NCI-H2227 (cell line): Measurements from ENCODE around the gene PRKCZ.

ENCODE experiments used
- DNase-seq: peaks from one replicate; lab custom pipeline; 2025; ENCODE audit not compliant: unreplicated experiment; lab: John Stamatoyannopoulos, UW

The PRKCZ gene

GRCh38 chr1:2190491-2190976, 140.3 kb downstream of the PRKCZ start:
- DNase-seq: no peak

GRCh38 chr1:2192031-2192995, 142.1 kb downstream of the PRKCZ start:
- DNase-seq: no peak

- peak; percentile 34 for DNase-seq
Observed at GRCh38 chr1:2193514-2194281, 143.5 kb downstream of the PRKCZ start.

- peak; percentile 82 for DNase-seq
Observed at GRCh38 chr1:2194319-2194897, 144.2 kb downstream of the PRKCZ start, which contains the start of gene FAAP20. Gene FAAP20, minus strand, starts transcription at chr1:2194772. Its CDS starts 23 bp downstream, at chr1:2194749.

DNA sequence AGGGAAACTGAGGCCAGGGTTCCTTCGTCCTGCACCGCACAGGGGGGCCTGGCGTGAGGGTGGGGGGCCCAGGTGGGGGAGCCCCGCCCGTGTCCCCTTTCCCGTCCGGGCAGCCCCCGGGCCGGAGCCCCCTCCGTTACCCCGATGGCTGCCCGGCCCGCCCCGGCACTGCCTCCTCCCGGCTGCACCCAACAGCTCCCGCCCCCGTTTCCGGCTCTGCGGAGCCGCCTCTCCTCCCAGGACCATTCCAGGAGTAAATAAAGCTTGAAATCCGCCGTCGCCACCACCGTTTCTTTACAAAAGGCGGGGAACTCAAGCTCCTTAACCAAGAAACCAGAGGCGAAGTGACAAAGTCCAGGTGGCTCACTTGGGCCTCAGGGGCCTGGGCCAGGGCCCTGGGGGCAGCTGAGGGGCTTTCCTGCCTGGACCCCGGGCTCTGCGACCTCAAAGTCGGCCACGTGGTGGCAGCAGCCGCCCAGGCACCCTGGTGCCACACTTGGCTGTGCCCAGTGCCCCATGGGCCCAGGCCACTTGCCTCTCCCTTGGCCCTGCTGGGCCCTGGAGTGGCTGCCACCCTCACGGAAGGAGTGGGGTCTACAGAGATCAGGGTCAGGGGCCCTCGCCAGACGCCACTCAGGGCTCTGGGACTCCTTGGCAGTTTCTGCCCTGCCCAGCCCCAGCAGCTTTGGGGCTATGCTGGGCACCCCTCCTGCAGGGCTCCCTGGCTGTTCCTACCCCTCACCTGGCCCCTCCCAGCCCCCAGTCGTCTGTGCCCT, 144.9 kb downstream of the PRKCZ start:
- peak; percentile 89 for DNase-seq

GRCh38 chr1:2195785-2196184, 145.6 kb downstream of the PRKCZ start:
- no peak for DNase-seq

GRCh38 chr1:2196901-2197638, 146.9 kb downstream of the PRKCZ start:
- no peak for DNase-seq

DNA sequence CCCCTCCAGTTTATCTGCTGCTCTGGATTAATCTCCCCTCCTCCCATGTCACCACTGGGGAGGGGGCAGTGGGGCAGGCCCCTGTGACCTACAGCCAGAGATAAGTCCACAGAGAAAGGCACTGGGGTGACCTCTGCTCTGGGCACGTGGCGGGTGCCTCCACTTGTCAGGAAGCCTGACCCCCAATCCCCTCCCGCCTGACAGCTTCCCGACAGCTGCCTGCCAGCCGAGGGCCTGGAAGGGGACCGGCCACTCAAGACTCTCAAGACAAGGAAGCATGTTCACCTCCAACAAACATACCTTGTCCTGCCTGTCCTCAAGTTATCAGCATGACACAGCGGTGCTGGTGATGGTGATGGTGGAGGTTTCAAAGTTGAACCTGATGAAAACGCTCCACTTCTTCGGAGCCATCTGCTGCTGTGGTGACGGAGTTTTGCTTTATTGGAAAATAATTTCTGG, 147.5 kb downstream of the PRKCZ start:
- DNase-seq: no peak

- no peak for DNase-seq
Observed at GRCh38 chr1:2198571-2198970, 148.4 kb downstream of the PRKCZ start.

DNA sequence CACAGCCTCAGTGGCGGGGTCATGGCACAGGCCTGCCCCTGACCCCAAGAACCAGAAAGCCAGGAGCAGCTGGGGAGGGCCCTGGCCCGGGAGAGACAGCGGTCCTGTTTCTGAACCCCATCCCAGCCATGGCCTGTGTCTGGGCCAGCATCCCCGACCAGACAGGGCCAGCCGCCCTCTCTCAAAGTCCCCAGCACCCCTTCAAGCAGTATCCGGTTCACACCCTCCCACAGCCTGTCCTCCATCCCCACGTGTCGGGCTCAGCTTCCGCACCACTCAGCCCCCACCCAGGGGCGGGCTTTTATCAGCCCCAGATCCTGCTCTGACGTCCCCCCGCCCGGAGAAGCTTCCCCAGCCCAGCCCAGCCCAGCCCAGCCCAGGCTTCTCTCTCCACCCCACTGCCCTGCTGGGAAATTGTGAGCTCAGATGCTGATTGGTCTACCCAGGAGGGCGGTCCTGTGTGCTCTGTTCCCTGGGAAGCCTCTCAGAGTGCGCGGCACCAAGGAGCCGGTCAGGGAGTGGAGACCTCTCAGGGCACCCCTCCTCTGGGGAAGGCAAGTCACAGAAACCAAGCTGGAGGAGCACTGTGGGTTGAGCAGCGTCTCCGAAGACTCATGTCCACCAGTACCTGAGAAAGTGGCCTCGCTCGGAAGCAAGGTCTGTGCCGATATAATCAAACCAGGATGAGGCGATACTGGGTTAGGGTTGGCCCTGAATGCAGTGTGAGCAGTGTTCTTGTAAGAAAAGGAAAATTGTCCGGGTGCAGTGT, 149.0 kb downstream of the PRKCZ start:
- no peak for DNase-seq

DNA sequence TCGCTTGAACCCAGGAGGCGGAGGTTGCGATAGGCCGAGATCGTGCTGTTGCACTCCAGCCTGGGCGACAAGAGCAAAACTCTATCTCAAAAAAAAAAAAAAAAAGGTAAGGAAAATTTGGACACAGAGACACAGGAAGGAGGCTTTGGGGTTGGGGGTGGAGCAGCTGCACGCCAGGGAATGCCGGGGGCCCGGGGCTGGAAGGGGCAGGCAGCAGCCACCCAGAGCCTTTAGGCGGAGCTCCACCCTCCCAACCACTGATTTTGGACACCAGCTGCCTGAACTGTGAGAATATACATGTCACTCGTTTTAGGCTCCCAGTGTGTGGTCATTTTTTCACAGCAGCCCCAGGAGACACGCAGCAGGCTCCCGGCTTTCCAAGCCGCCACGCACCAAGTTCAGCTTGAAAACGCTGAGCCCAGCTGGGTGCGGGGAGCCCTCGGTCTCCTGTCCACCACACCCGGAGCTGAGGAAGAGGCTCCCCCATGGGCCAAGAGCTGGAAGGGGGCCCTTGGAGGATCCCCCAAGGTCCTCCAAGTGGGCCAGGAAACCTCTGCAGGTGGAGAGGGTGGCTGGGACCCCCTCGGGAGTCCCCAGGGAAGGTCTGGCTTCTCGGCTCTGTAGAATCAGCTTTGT, 150.2 kb downstream of the PRKCZ start:
- DNase-seq: no peak

DNA sequence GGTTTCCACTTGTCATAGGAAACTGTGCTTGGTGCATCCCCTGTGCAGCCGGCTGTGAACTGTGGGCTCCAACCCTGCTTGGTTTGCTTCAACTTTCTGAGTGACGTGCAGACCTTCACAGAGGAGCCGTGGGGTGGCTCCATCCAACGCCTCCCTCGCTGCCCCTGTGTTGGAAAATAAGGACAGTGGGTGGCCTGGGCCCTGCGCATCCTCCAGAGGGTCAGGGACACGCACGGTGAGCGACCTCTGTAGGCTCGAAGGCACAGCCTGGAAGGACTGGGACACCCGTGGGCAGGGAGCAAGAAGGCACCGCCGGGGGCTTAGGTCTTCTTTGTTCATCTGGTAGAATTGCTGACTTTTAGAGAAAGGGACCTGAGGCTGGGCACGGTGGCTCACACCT, 150.9 kb downstream of the PRKCZ start:
- DNase-seq: no peak

GRCh38 chr1:2202008-2202575, 151.9 kb downstream of the PRKCZ start:
- no peak for DNase-seq

- DNase-seq: no peak
Observed at GRCh38 chr1:2202843-2203601, 152.8 kb downstream of the PRKCZ start.

DNA sequence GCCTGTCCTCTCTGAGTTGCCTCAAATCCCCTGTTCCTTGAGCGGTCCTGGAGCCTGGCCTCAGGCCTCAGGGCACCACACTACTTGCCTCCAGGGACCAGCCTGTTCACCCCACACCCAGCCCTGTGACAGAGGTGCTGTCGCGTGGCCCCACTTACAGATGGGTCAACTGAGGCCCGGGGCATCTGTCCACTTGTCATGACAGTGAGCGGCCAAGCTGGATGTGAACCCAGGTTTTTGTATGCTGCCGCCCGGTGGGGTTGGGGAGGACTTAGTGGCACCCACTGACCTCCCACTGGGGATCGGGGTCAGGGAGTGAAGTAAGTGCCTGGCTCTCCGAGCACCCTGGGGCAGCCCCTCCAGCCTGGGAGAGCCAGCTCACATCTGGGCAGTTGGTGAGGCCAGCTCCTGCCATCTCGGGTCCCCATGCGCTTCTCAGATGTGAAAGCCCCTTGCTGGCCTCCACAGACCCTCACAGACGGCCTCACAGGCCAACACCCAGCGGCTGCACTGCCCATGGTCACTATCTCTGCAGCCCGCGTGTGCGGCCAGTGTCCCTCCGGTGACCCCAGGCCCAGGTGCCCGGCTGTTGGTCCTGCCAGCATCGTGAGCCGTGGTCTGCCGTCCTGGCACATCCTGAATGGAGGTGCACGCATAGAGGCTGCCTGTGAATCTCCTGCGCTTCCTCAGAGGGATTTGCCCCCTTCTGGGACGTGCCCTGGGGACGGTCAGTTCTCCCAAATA, 153.6 kb downstream of the PRKCZ start:
- no peak for DNase-seq

DNA sequence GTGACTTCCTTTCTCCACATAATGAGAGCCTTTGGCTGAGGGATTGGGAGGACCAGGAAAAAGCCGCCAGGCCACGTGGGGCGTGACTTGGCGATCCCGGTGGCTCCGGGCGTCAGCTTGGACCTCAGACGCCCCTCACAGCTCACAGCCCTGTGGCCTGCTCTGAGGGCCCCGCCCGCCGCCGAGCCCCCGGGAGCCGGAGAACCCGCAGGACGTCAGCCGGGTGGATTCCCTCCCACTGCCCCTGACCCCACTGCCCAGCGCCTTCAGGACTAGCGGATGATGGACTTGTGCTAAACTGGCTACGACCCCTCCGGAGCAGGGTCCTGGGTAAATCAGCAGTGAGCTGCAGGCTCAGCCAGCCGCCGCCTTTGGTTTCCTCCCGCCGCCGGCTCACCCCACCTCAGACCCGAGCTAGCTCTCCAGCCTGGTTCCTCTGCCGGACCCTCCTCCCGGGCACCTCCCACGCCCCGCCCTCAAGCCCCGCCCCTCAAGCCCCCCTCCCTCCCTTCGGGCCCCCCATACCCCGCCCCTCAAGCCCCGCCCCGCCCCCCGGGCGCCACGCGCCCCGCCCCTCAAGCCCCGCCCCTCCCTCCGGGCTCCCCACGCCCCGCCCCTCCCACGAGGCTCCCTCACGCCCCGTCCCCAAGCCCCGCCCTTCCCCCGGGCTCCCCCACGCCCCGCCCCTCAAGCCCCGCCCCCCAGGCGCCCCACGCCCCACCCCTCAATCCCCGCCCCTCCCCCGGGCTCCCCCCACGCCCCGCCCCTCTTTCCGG, 154.4 kb downstream of the PRKCZ start:
- peak; percentile 65 for DNase-seq
